CD4-positive, alpha-beta T cell treated with Interleukin-4 for 1 hour (primary cell): Measurements from ENCODE around the gene IL7R.

ENCODE experiments used
- DNase-seq, 2 donors: peaks; one replicate each; pipeline ENCODE4 v3.0.0-alpha.2; 2020 to 2022

IL7R gene

DNA sequence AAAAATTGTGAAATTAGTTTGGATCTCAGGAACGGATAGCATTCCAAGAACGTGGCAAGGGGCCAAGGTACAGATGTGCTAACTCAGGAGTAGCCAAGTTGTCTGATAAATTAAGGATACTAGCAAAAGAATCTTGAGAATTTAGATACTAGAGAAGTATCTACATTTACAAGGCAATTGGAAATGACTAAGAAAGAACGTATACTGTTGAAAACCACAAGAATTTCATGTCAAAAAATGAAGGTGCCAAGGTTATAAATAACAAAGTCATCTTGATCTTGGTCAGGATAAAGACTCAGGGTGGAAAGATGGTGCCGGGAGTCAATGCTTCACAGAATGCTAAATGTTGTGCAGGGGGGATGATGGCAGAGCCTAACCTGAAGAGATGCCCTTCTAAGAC is 62.5 kb downstream of the IL7R start:
- no peak for DNase-seq

DNA sequence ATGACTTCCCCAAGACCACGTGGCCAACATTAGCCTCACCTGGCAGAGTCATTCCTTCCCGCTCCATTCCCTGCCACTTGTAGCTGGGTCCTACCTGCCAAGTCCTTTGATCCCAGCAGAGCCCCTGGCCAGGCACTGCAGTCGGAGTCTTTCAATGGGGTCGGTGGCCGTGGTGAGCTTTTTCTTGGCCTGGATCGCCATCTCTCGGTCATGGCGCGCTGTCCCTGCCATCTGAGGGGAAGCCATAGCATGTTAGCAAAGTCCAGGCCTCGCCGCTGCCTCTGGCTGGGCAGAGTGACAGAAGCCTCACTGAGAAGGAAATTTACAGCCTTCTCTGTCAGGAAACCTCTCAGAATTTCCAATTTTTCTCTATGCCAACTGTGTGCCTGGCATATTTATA is 64.2 kb downstream of the IL7R start:
- no peak for DNase-seq

DNA sequence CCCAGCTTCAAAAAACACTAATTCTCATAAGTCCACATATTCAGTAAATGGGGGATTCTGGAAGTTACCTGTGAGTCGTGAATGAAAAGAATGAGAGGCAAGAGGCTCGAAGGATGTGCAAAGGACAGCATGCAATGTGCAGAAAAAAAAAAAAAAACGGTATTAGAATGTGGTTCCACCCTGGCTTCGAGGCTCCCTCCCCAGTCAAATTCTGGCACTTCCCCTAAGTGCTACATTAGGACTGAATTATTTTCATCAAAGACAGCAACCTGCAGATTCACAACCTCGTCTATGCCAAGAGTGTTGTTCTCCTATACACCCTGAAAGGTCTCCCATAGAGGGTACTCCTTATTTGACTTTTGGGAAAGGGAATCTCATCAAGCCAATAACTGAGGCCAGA is 65.2 kb downstream of the IL7R start:
- no peak for DNase-seq

DNA sequence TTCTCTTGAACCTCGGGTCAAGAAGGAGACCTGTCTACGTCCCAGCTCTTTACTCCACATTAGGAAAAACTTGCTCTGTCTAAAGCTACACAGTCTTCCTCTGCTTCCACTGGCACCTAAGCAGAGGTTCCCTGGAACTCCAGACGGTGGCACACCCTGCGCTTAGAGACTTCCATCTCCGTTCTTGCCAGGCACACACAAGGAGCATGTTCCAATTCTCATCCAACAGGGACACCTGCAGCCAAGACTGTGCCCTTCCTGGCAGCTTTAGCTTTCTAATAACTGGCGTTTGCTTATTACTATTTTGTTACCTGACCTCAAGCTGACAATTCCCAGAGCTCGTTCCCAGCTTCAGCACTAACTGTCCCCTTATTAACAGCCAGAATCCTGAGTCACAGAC is 65.8 kb downstream of the IL7R start:
- no peak for DNase-seq

DNA sequence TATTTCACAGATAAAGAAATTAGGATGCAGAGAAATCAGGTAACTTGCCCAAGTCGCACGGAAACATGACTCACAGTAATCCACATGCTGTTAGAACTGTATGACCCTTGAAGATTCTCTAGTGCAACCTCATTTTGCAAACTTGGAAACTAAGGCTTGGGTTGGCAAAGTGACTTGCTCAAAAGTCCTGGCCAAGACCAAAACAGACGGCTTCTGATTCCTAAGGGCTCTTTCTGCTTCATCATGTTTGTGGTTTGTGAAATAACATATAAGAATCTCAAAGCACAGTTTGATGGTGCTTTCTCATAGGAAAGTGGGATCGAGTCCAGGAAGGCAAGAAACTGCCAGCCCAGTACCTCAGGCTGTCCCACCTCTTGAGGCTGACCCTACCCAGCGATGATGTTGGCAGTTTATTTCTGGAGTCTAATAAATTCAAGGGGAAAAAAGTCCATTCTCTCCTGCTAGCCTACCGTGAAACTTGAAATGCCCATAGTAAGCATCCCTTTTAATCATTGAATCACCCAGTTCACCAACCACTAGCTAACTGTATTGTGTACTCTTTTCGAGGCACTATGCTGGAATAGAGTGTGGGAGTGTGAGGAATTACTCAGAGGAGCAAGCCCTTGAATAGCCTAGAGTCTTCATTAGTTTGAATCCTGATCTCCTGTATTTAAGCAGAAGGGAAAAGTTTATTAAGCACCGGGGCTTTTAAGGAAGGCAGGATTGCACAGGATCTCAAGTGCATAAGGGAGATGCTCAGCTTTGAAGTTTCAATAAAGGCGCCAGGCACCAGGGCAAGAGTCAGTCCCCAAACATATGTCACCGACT is 67.6 kb downstream of the IL7R start:
- DNase-seq: peak in 1 of 2 donors; percentile 7

DNA sequence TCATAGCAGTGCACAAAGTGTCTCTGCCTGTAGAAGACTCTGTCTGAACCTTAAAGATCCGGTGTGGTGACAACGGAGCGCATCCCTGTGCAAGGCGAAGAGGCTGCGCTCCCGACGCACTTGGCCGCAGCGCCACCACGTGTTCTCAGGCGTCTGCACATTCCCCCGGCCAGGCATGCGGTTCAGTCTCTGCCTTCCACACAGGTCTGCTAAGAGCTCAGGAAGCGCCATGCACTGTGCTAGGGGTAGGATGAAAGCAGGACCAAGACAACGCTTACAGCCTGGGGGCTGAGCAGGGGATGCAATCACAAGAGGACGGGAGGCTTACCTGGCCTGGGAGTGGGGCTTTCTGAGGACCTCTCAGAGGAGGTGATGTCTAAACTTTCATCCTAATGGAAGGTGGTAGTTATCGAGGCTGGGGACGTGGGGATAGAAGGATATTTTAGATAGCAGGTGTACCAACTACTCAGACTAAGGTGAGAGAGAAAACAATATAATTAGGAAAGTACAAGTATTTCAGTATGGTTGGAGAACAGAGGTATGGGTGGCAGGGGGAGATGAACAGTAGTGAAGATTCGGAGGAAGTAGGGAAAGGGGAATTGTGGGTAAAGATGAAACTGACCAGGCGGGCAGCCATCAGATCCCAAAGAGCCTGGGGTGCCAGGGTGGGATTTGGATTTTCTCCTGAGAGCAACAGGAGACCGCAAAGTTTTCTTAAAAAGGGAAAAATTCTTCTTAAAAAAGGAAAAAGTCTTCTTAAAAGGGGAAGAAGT is 68.4 kb downstream of the IL7R start:
- DNase-seq: peak; percentile 84 to 85

DNA sequence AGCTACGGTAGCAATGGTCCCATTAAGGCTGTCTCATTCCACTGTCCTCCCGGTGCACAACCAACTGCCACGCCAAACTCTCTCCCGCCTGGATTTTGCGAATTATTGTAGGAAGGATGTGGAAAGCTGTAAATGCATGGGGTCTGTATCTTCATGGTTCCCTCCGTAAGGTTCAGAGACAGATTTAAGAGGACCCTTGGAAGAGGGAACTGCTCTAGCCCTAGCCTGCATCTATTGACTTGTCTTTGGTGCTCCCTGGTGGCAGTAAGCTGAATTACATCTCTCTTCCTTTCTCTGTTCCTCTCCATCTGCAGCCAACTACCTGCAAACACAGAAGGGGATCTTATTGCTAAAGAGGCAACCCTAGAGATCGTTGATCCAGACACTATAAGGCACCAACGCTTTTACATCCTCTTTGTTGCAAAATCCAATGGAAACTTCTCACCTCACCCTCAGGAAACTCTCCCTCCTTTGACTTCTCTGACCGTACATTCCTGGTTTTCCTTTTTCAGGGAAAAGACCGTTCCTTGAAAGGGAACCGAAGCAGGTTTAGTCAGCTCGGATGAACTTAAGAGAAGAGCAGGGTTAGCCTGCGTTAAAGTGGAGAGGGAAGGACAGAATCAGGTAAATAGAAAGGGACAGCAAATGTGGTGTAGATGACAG is 69.8 kb downstream of the IL7R start:
- peak; percentile 56 to 78 for DNase-seq
